Measurements from ENCODE around the gene EGLN2. TPM values are rescaled to one million over a fixed set of nuclear protein-coding genes. Genes with fewer than 3 reads are reported as not detected.
A peak's percentile ranks its signal among the peaks of the same experiment; 100 is the strongest.
"Not testable (repeated sequence)": the region's sequence is repeated elsewhere in the genome, so short reads cannot be mapped to it uniquely, and the experiment has no call there.

Gene EGLN2
- total RNA-seq, 1 donor from 2014 or later = 117 TPM

DNA sequence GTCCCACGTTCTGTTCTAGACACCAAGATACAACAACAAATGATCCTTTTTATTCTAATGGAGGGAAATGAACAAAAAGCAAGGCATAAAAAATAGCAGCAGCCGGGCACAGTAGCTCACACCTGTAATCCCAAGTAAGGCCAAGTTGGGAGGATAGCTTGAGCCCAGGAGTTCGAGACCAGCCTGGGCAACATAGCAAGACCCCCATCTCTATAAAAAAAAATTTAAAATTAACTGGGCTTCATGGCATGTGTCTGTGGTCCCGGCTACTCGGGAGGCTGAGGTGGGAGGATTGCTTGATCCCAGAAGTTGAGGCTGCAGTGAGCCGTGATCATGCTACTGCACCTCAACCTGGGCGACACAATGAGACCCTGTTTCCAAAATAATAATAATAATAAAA lies 22.6 kb upstream of the EGLN2 start:
- DNase-seq (ENCODE audit: low read depth, low spot score) = no peak

- peak; percentile 72 for DNase-seq (ENCODE audit: low read depth, low spot score)
Measured at GRCh38 chr19:40776932-40777644, 21.9 kb upstream of the EGLN2 start.

DNA sequence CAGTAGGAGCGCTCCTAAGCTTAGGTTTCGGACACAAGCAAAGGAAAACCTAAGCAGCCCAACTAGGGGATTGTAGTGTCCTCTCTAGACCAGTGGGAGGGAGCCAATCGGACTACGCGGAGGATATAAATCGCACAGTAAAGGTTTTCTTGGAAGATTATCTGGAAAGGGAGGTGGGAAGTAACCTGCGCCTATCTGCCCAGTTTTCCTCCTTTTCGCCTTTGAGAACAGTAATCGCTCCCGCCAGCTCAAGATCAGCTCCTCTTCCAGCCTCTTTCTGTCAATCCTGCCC lies 21.4 kb upstream of the EGLN2 start:
- DNase-seq (ENCODE audit: low read depth, low spot score) = no peak

- DNase-seq (ENCODE audit: low read depth, low spot score) = peak; percentile 99
Measured at GRCh38 chr19:40777937-40778705, 20.9 kb upstream of the EGLN2 start, which contains the start of gene RAB4B. Gene RAB4B, plus strand, starts transcription at chr19:40778247. Its CDS starts 129 bp downstream, at chr19:40778376.

GRCh38 chr19:40778706-40779284 lies 20.2 kb upstream of the EGLN2 start:
- DNase-seq (ENCODE audit: low read depth, low spot score) = no peak

DNA sequence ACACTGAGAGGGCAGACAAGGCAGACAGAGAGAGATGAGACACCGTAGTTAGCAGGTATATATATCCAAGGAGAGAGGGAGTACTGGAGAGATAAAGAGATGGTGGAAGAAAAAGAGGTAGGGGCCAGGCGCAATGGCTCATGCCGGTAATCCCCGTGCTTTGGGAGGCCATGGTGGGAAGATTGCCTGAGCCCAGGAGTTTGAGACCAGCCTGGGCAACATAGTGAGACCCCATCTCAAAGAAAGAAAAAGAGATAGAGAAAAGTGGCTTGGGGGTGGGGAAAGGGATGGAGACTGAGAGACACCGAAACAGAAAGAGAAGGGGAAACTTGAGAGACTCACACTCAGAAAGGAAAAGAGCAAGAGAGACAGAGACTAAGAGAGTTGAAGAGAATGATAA lies 18.4 kb upstream of the EGLN2 start:
- DNase-seq (ENCODE audit: low read depth, low spot score) = no peak

DNA sequence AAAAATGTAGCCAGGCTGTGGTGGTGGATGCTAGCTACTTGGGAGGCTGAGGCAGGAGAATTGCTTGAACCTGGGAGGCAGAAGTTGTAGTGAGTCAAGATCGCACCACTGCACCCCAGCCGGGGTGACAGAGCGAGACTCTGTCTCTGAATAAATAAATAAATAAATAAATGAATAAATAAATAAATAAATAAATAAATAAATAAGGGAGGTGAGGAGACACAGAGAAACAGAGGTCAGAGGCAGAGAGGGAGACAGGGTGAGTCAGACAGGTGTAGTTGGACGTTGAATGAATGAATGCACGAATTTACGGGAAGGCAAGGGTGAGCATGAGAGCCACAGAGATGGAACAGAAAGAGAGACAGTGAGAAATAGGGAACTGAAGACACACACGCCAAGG lies 17.9 kb upstream of the EGLN2 start:
- no peak for DNase-seq (ENCODE audit: low read depth, low spot score)

DNA sequence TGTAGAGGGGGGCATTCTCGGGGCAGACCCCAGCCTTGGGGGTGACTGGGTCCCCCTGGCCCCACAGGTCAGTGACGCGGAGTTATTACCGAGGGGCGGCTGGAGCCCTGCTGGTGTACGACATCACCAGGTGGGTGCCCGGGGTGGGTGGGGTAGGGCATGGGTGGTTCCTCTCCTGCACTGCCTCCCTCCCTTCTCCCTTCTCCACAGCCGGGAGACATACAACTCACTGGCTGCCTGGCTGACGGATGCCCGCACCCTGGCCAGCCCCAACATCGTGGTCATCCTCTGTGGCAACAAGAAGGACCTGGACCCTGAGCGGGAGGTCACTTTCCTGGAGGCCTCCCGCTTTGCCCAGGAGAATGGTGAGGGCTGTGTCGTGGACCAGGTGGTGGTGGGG lies 15.3 kb upstream of the EGLN2 start:
- DNase-seq (ENCODE audit: low read depth, low spot score) = no peak

- not testable (repeated sequence) for DNase-seq (ENCODE audit: low read depth, low spot score)
Measured at GRCh38 chr19:40784146-40784545, 14.8 kb upstream of the EGLN2 start.

- no peak for DNase-seq (ENCODE audit: low read depth, low spot score)
Measured at GRCh38 chr19:40785526-40785925, 13.5 kb upstream of the EGLN2 start.

- no peak for DNase-seq (ENCODE audit: low read depth, low spot score)
Measured at GRCh38 chr19:40786060-40787037, 12.6 kb upstream of the EGLN2 start.

DNA sequence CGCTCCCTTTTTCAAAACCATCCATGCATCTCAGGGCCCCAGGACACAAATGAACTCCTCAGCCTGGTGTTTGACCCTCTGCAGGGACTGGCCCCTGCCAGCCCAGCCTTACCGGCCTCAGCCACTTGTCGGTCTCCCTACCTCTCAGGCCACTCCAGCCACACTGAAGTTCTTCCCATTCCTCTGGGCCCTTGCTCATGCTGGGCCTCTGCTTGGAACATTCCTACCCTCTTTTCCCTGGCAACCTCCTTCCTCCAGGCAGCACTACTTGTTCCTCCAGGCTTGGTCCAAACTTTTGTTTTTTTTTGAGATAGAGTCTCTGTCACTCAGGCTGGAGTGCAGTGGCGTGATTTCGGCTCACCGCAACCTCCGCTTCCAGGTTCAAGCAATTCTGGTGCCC lies 7.6 kb upstream of the EGLN2 start:
- DNase-seq (ENCODE audit: low read depth, low spot score) = no peak

GRCh38 chr19:40791996-40792395 lies 7.0 kb upstream of the EGLN2 start:
- DNase-seq (ENCODE audit: low read depth, low spot score) = no peak

DNA sequence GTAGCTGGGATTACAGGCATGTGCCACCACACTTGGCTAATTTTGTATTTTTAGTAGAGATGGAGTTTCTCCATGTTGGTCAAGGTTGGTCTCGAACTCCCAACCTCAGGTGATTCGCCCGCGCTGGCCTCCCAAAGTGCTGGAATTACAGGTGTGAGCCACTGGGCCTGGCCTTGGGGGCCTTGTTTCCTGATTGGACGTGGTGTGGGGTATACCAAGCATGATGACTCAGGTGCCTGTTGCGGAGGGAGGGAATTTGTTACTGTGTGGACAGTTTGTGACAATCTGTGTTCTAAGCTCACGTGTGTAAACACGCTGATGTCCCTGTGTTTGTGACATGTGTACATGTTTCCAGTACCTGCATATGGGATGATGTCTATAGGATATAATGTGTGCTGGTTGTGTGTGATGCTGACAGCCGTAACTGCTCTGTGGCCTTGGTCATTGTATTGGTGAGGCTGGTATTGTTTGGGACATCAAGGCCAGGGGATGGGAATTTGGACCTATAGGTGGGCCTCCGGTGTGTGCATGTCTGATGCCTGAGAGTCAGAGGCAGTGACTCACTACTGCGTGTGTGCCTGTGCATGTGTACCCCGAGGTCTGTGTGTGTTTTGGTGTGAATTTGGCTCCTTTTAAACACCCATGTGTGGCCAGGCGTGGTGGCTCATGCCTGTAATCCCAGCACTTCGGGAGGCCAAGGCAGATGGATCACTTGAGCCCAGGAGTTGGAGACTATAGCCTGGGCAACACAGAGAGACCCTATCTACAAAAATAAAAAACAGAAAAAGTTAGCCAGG lies 1.6 kb upstream of the EGLN2 start:
- no peak for DNase-seq (ENCODE audit: low read depth, low spot score)

DNA sequence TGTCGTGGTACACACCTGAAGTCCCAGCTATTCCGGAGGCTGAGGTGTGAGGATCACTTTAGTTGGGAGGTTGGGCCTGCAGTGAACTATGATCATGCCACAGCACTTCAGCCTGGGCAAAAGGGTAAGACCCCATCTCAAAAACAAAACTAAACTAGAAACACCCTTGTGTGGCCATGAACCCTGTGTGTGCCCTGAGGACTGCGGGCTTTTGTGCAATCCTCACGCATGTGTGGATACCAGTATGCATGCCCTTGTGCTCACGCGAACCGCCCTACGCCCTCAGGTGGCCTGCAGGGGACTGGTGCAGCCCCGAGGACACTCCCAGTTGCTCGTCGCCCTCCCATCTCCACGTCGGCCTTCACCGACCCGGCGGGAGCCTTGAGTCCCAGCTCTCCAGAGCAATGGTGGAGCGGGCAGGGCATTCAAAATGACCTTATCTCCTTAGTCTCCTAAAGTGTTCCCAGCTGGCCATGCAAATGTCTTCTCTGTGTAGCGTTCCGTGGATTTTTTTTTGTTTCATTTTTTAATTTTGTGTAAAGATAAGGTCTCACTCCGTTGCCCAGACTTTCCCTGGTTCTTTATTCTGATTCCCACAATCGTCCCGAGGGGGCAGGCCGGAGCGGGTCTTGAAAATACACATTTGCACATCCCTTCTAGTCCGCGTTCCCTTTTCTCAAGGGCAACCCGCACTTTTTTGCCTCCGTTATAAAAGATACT lies 868 bp upstream of the EGLN2 start:
- no peak for DNase-seq (ENCODE audit: low read depth, low spot score)

- DNase-seq (ENCODE audit: low read depth, low spot score) = no peak
Measured at GRCh38 chr19:40799558-40800338, 757 bp downstream of the EGLN2 start.

DNA sequence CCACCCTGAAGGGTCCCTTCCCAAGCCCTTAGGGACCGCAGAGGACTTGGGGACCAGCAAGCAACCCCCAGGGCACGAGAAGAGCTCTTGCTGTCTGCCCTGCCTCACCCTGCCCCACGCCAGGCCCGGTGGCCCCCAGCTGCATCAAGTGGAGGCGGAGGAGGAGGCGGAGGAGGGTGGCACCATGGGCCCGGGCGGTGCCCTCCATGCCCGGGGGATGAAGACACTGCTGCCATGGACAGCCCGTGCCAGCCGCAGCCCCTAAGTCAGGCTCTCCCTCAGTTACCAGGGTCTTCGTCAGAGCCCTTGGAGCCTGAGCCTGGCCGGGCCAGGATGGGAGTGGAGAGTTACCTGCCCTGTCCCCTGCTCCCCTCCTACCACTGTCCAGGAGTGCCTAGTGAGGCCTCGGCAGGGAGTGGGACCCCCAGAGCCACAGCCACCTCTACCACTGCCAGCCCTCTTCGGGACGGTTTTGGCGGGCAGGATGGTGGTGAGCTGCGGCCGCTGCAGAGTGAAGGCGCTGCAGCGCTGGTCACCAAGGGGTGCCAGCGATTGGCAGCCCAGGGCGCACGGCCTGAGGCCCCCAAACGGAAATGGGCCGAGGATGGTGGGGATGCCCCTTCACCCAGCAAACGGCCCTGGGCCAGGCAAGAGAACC lies 1.5 kb downstream of the EGLN2 start:
- no peak for DNase-seq (ENCODE audit: low read depth, low spot score)

DNA sequence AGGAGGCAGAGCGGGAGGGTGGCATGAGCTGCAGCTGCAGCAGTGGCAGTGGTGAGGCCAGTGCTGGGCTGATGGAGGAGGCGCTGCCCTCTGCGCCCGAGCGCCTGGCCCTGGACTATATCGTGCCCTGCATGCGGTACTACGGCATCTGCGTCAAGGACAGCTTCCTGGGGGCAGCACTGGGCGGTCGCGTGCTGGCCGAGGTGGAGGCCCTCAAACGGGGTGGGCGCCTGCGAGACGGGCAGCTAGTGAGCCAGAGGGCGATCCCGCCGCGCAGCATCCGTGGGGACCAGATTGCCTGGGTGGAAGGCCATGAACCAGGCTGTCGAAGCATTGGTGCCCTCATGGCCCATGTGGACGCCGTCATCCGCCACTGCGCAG lies 2.0 kb downstream of the EGLN2 start:
- DNase-seq (ENCODE audit: low read depth, low spot score) = no peak

All from pulmonary artery endothelial cell (primary cell).